Activated CD8-positive, alpha-beta memory T cell treated with anti-CD3 and anti-CD28 coated beads, Interleukin-2, amount 50 U/mL, for 4 hours (primary cell): Measurements from ENCODE around the gene RHEB.

Experiments
- DNase-seq: peaks from one replicate; pipeline ENCODE4 v3.0.0-alpha.2; 2020

RHEB gene

GRCh38 chr7:151429560-151430331 lies 89.9 kb downstream of the RHEB start:
- no peak for DNase-seq

DNA sequence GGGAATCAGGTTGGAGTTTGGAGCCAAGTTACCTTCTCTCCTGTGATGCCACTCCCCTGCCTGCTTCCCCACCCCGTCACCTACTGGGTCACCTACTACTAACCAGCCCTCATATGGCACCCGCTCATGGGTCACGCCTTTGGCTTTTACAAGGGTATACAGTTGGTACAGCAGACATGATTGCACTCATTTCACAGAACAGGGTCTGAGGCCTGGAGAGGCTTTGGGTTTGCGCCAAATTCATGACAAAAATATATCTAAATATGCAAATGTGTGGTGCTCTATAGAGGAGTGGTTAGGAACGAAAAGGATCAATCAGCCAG lies 90.5 kb downstream of the RHEB start:
- no peak for DNase-seq

GRCh38 chr7:151428378-151429236 lies 91.1 kb downstream of the RHEB start:
- no peak for DNase-seq

- DNase-seq = no peak
Observed at GRCh38 chr7:151427705-151428377, 91.9 kb downstream of the RHEB start.

DNA sequence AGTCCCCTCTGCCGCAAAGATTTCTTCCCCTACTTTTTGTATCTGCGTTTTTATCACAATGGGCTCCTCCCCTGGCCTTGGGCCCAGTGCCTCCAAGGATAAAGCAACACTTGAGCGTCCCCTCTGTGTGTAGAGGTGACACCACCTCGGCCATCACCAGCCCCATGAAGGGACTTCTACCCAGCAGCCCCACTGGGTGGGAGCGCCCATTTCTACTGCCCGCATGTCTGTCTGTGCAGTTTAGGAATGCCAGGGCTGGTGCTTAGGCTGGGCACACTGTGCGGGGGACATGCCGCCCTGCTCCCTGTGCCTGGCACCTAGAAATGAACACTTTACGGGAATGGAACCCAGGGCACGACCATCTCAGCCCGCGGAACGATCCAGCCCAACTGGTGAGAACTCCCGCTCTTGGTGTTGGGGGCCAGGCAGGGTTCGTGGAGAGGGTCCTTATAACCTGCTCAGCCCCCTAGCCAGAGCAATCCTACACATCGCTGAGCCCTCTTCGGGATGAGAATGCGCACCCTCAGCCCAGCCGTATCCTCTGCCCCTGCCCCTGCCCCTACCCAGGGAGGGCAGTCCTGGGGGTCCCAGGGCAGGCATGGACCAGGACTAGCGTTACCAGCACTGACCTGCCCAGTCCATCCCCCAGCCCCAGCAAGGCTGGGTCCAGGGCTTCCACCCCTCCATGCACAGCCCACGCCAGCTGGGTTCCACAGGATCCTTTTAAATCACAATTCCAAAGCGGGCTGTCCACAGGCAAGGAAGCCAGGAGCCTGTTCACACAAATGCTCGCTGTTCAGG lies 92.6 kb downstream of the RHEB start:
- DNase-seq = no peak

GRCh38 chr7:151426441-151426903 lies 93.2 kb downstream of the RHEB start:
- no peak for DNase-seq

- no peak for DNase-seq
Observed at GRCh38 chr7:151425670-151426440, 93.8 kb downstream of the RHEB start.

DNA sequence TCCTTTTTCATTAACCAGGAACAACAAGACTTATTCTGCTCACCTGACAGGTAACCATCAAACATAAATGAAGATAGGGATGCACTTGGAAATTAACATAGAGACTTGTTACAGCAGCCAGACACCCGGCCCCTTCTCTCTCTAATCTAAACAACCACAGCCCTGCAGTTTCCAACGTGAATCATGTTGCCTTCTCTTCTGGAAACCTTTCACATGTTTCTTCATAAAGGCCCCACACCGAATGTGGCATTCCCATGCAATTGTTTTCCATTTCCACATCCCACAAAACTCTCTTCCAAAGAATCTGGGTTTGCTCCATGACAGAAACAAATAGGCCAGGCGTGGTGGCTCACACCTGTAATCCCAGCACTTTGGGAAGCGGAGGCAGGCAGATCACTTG lies 94.9 kb downstream of the RHEB start:
- no peak for DNase-seq

GRCh38 chr7:151423936-151424335 lies 95.8 kb downstream of the RHEB start:
- no peak for DNase-seq

DNA sequence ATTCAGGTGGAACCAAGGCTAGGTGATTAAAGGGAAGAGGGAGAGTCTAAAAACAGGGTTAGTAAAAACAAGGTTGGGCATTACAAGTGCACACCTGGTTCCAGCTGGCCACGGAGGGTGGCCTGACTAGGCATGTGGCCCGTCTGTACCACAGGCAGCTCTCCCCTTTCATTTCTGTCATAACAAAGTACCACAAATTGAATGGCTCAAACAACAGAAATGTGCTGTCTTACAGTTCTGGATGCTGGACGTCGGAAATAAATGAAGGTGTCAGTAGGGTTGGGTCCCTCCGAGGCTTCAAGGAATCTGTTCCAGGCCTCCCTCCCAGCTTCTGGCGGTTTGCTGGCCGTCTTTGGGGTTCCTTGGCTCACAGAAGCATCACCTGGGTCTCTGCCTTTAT lies 96.5 kb downstream of the RHEB start:
- no peak for DNase-seq

GRCh38 chr7:151422212-151422611 lies 97.5 kb downstream of the RHEB start:
- no peak for DNase-seq

GRCh38 chr7:151420144-151420543 lies 99.6 kb downstream of the RHEB start:
- no peak for DNase-seq

GRCh38 chr7:151416941-151417315 lies 102.8 kb downstream of the RHEB start:
- no peak for DNase-seq

DNA sequence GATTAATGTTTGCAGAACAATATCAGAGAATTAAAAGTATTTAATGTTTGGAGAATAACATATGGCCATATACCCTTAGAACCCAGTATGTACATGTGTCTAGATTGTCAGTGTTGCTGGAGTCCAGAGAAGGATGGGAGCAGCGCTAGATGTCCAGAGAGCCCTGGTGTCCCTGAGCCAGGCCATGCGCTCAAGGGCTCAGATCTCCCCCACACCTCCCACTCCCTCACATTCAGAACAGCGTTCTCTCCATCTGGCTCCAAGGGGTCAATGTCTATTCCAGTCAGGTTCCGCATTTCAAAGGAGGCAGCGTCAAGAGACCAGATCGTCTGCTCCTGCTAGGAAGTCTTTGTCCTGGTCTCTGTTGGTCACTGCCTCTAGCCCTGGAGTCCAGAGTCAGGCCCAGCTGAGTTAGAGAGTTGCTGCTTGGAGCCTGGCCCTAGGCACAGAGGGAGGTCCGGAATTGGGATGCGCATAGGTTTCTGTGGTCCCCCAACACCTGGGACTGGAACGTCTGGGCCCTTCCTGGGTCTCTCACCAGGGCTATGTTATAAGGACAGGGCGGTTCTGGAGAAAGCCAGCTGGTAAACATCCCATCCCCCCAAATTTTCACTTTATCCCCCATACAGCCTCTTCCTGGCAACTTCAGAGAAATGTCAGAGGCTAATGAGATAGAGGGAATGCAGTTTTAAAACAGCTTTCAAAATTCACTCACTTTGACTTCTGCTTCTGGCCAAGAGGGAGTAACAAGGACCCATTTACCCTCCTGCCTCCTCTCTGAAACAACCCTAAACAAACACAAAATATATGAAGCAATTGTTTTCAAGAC lies 103.4 kb downstream of the RHEB start:
- no peak for DNase-seq
